Neural crest cell (in vitro differentiated cells): ENCODE results near the gene UBA7. TPM values are rescaled to one million over a fixed set of nuclear protein-coding genes. Genes with fewer than 3 reads are reported as not detected.

Source experiments
- DNase-seq: peaks from one replicate; pipeline ENCODE4 v3.0.0; 2021; ENCODE audit warnings: low read depth, mixed read lengths, low spot score
- H3K27ac Mint-ChIP-seq: one replicate; pipeline ENCODE4 v1.8.0; 2021; ENCODE audit warnings: mild to moderate bottlenecking, mixed read lengths; ENCODE audit not compliant: unreplicated experiment
- H3K27me3 Mint-ChIP-seq: 2 replicates; pipeline ENCODE4 v1.8.0; 2021; ENCODE audit warnings: low read depth, mild to moderate bottlenecking, mixed read lengths
- H3K36me3 Mint-ChIP-seq: 2 replicates; pipeline ENCODE4 v1.8.0; 2021; ENCODE audit warnings: low read depth, mild to moderate bottlenecking, mixed read lengths
- H3K4me1 Mint-ChIP-seq: 2 replicates; pipeline ENCODE4 v1.8.0; 2021; ENCODE audit warnings: mixed read lengths
- H3K4me3 Mint-ChIP-seq: one replicate; pipeline ENCODE4 v1.8.0; 2021; ENCODE audit warnings: mild to moderate bottlenecking, mixed read lengths
- H3K9me3 Mint-ChIP-seq: 2 replicates; pipeline ENCODE4 v1.8.0; 2021; ENCODE audit warnings: mixed read lengths
- long read RNA-seq: library from polyadenylated mRNA; unstranded; transcript quantifications from one replicate; pipeline ENCODE4 v2.0.0, GENCODE V29; 2020
- total RNA-seq: library from RNA; stranded (reverse); gene quantifications from 2 replicates; pipeline ENCODE4 v1.2.1, GENCODE V29; 2021
- TF ChIP-seq, protein P1 (sequence below): fragments of 200-600 bp; sonication (generic); conservative IDR thresholded peaks from 2 replicates; pipeline ENCODE4 v1.5.0; 2021; ENCODE audit warnings: antibody characterized with exemption, mild to moderate bottlenecking

UBA7 gene, protein sequence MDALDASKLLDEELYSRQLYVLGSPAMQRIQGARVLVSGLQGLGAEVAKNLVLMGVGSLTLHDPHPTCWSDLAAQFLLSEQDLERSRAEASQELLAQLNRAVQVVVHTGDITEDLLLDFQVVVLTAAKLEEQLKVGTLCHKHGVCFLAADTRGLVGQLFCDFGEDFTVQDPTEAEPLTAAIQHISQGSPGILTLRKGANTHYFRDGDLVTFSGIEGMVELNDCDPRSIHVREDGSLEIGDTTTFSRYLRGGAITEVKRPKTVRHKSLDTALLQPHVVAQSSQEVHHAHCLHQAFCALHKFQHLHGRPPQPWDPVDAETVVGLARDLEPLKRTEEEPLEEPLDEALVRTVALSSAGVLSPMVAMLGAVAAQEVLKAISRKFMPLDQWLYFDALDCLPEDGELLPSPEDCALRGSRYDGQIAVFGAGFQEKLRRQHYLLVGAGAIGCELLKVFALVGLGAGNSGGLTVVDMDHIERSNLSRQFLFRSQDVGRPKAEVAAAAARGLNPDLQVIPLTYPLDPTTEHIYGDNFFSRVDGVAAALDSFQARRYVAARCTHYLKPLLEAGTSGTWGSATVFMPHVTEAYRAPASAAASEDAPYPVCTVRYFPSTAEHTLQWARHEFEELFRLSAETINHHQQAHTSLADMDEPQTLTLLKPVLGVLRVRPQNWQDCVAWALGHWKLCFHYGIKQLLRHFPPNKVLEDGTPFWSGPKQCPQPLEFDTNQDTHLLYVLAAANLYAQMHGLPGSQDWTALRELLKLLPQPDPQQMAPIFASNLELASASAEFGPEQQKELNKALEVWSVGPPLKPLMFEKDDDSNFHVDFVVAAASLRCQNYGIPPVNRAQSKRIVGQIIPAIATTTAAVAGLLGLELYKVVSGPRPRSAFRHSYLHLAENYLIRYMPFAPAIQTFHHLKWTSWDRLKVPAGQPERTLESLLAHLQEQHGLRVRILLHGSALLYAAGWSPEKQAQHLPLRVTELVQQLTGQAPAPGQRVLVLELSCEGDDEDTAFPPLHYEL
- total RNA-seq, result 4.2 and 6.0 TPM in 2 replicates
- long read RNA-seq, partial matches to known transcripts, result 0 of 1 reads
- long read RNA-seq, other reads (novel, unspliced or antisense), result 1 of 1 reads

DNA sequence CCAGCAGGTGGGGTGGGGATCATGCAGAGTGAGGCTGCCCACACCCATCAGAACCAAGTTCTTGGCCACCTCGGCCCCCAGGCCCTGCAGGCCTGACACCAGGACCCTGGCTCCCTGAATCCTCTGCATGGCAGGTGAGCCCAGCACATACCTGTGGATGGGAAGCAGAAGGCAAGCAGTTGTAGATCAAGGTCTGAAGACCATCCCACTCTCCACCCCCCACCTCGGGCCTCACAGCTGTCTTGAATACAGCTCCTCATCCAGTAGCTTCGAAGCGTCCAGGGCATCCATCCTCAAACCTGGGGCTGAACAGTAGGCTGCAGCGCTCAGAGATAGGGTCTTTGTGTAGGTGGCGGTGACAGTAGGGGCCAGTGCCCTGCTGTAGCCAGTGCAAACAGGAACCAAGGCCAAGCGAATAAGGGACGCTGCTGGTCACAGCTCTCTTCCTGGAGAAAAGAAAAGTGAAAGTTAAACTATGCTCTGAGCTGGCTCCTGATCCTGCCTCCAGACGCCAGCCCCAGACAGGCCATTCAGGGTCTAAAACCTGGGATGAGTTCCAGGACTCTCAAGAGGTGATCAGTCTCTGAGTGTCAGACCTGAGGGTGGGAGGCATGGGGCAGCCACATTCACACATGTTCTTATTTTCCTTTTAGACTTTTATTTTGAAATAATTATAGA, at the start of gene UBA7:
Gene UBA7 (minus strand): TSS at position 457 of the 678 bp plus-strand sequence. CDS start 166 bp downstream, at position 291.
- Mint-ChIP-seq H3K9me3 (no peaks in the 10 kb centered on the region), H3K36me3 (no peaks in the 10 kb centered on the region), H3K4me1 (peaks cover under 1% of the 10 kb centered on the region), H3K27me3 (no peaks in the 10 kb centered on the region), H3K4me3 (no peak within 1 kb of the TSS), H3K27ac (peak within 1 kb of the TSS; percentile 62)
- TF ChIP-seq, protein P1, sequence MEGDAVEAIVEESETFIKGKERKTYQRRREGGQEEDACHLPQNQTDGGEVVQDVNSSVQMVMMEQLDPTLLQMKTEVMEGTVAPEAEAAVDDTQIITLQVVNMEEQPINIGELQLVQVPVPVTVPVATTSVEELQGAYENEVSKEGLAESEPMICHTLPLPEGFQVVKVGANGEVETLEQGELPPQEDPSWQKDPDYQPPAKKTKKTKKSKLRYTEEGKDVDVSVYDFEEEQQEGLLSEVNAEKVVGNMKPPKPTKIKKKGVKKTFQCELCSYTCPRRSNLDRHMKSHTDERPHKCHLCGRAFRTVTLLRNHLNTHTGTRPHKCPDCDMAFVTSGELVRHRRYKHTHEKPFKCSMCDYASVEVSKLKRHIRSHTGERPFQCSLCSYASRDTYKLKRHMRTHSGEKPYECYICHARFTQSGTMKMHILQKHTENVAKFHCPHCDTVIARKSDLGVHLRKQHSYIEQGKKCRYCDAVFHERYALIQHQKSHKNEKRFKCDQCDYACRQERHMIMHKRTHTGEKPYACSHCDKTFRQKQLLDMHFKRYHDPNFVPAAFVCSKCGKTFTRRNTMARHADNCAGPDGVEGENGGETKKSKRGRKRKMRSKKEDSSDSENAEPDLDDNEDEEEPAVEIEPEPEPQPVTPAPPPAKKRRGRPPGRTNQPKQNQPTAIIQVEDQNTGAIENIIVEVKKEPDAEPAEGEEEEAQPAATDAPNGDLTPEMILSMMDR, result no peak
- DNase-seq, result no peak

DNA sequence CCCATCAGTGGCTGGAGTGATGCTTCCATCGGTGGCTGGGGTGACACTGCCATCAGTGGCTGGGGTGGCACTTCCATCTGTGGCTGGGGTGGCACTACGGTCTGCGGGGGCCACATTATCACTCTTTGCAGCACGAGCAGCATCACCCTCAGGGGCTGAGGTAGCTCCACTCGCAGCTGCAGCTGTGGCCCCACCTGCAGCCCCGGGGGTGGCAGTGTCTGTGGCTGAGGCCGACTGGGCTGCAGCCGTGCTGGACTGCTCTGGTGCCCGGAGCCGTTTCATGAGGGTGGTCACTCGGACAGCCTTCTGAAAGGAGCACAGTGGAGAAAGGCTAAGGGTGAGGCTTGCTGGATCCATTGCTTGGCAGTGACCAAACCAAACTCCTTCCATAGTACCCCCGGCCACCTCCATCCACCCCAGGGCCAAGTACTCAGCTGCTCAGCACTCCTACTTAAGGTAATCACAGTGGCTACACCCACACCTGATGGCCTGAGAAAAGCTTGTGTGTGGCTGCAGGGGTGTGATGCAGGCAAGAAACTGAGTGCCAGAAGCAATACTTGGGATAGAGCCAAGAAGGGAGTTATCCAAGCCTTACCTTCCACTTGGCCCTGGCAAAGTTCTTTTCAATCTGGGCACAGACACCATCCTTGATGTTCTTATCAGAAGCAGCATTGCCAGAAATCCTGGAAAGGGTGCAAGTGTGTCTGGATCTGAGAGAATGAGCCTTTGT, 46.0 kb upstream of the UBA7 start:
- peak overlapping the region; percentile 23 for H3K4me3 Mint-ChIP-seq
- no peaks in the 10 kb centered on the region for H3K36me3 Mint-ChIP-seq
- H3K9me3 Mint-ChIP-seq, result no peaks in the 10 kb centered on the region
- no peaks in the 10 kb centered on the region for H3K27me3 Mint-ChIP-seq
- TF ChIP-seq, protein P1, result no peak
- peaks cover 16% of the 10 kb centered on the region for H3K4me1 Mint-ChIP-seq
- no peak for DNase-seq
- H3K27ac Mint-ChIP-seq, result no peak overlapping the region

- TF ChIP-seq, protein P1, result no peak
- peak within 1 kb of the TSS; percentile 87 for H3K27ac Mint-ChIP-seq
- H3K4me3 Mint-ChIP-seq, result peak within 1 kb of the TSS; percentile 97
- H3K36me3 Mint-ChIP-seq, result no peaks in the 10 kb centered on the region
- no peaks in the 10 kb centered on the region for H3K27me3 Mint-ChIP-seq
- peaks cover 16% of the 10 kb centered on the region for H3K4me1 Mint-ChIP-seq
- DNase-seq, result peak; percentile 97
- H3K9me3 Mint-ChIP-seq, result no peaks in the 10 kb centered on the region
These were observed 42.6 kb upstream of the UBA7 start, which contains the start of gene TRAIP for GRCh38 chr3:49856181-49857005. Gene TRAIP (minus strand): TSS chr3:49856564. CDS start chr3:49856453, 111 bp downstream.

GRCh38 chr3:49855662-49856061, 41.9 kb upstream of the UBA7 start:
- DNase-seq, result no peak
- H3K36me3 Mint-ChIP-seq, result no peaks in the 10 kb centered on the region
- H3K9me3 Mint-ChIP-seq, result no peaks in the 10 kb centered on the region
- TF ChIP-seq, protein P1, result no peak
- H3K4me1 Mint-ChIP-seq, result peaks cover 16% of the 10 kb centered on the region
- H3K4me3 Mint-ChIP-seq, result peak overlapping the region; percentile 97
- H3K27ac Mint-ChIP-seq, result no peak overlapping the region
- H3K27me3 Mint-ChIP-seq, result no peaks in the 10 kb centered on the region
